DOHH2 (cell line): ENCODE data around the gene SCAPER.

Experiments used
- EZH2phosphoT487 ChIP-seq: fragments of 200-600 bp; sonication (generic); IDR thresholded peaks from 2 replicates; pipeline ENCODE4 v1.6.1; 2017; ENCODE audit warnings: borderline replicate concordance, mild to moderate bottlenecking, antibody characterized with exemption, low read length, moderate library complexity, mixed read lengths
- TF ChIP-seq, protein P1 (sequence below): fragments of 200-600 bp; sonication (generic); IDR thresholded peaks from one replicate; pipeline ENCODE4 v1.5.1; 2014; ENCODE audit warnings: antibody characterized with exemption, mild to moderate bottlenecking, low read depth, low read length; ENCODE audit not compliant: poor library complexity, severe bottlenecking

DNA sequence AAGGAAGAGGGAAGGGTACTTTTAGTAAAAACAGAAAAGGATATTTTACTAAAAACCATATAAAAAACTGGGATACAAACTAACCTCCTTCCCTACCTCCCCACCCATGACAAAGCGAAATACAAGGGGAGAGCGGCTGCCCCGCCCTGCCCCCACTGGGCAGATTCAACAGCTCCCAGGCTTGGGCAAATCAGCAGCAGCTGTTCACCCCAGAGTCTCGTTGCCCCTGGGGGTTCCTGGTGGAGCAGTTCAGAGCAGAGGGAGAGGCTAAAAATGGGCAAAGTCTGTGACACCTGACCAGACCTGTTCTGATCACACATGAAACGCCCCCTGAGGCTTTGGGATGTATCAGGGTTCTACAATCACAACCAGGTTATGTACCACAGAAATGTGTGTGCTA lies 591.4 kb downstream of the SCAPER start:
- TF ChIP-seq, protein P1, sequence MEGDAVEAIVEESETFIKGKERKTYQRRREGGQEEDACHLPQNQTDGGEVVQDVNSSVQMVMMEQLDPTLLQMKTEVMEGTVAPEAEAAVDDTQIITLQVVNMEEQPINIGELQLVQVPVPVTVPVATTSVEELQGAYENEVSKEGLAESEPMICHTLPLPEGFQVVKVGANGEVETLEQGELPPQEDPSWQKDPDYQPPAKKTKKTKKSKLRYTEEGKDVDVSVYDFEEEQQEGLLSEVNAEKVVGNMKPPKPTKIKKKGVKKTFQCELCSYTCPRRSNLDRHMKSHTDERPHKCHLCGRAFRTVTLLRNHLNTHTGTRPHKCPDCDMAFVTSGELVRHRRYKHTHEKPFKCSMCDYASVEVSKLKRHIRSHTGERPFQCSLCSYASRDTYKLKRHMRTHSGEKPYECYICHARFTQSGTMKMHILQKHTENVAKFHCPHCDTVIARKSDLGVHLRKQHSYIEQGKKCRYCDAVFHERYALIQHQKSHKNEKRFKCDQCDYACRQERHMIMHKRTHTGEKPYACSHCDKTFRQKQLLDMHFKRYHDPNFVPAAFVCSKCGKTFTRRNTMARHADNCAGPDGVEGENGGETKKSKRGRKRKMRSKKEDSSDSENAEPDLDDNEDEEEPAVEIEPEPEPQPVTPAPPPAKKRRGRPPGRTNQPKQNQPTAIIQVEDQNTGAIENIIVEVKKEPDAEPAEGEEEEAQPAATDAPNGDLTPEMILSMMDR, result no peak
- no peak for TF ChIP-seq EZH2phosphoT487
